Astrocyte (in vitro differentiated cells and primary cell): ENCODE data around the gene CCDC102B. TPM values are rescaled to one million over a fixed set of nuclear protein-coding genes. Genes with fewer than 3 reads are reported as not detected.
"Not testable (repeated sequence)": the region's sequence is repeated elsewhere in the genome, so short reads cannot be mapped to it uniquely, and the experiment has no call there.

Experiments used
- DNase-seq: peaks from one replicate; pipeline ENCODE4 v3.0.0-alpha.2; 2010; ENCODE audit warnings: low read depth
- FAIRE-seq: peaks from 2 replicates; lab custom pipeline; 2011; peaks lifted over from hg19 to GRCh38; lab: Jason Lieb, UNC
- H2AFZ ChIP-seq: 2 replicates; pipeline ENCODE4 v1.6.0; 2012; ENCODE audit warnings: low read depth, low read length, inconsistent platforms
- H3K27ac ChIP-seq: 2 replicates; pipeline ENCODE4 v1.5.1; 2011; ENCODE audit warnings: low read depth, low read length, inconsistent platforms
- H3K27me3 ChIP-seq: 2 replicates; pipeline ENCODE4 v1.6.0; 2011; ENCODE audit warnings: low read length, inconsistent platforms; ENCODE audit not compliant: insufficient read depth
- H3K36me3 ChIP-seq: 2 replicates; pipeline ENCODE4 v1.5.1; 2011; ENCODE audit warnings: low read length, inconsistent platforms; ENCODE audit not compliant: insufficient read depth
- H3K4me1 ChIP-seq: 2 replicates; pipeline ENCODE4 v1.5.1; 2011; ENCODE audit warnings: low read length, inconsistent platforms; ENCODE audit not compliant: insufficient read depth
- H3K4me2 ChIP-seq: 2 replicates; pipeline ENCODE4 v1.6.0; 2012; ENCODE audit warnings: low read length, inconsistent platforms
- H3K4me3 ChIP-seq: 2 replicates; pipeline ENCODE4 v1.5.1; 2011; ENCODE audit warnings: low read depth, mild to moderate bottlenecking, low read length, inconsistent platforms; ENCODE audit not compliant: insufficient read depth
- H3K79me2 ChIP-seq: 2 replicates; pipeline ENCODE4 v1.6.0; 2012; ENCODE audit warnings: mild to moderate bottlenecking, low read length, inconsistent platforms; ENCODE audit not compliant: insufficient read depth
- H3K9ac ChIP-seq: 2 replicates; pipeline ENCODE4 v1.6.0; 2012; ENCODE audit warnings: mild to moderate bottlenecking, low read length, inconsistent platforms
- H3K9me3 ChIP-seq: 2 replicates; pipeline ENCODE4 v1.5.1; 2012; ENCODE audit warnings: low read depth, mild to moderate bottlenecking, low read length, inconsistent platforms; ENCODE audit not compliant: insufficient read depth
- H4K20me1 ChIP-seq: 2 replicates; pipeline ENCODE4 v1.6.0; 2012; ENCODE audit warnings: low read length, inconsistent platforms; ENCODE audit not compliant: insufficient read depth
- H3K27ac Mint-ChIP-seq: one replicate; pipeline ENCODE4 v1.8.0; 2021; ENCODE audit warnings: mild to moderate bottlenecking, mixed read lengths; ENCODE audit not compliant: unreplicated experiment
- H3K27me3 Mint-ChIP-seq: one replicate; pipeline ENCODE4 v1.8.0; 2021; ENCODE audit warnings: low read depth, mixed read lengths; ENCODE audit not compliant: unreplicated experiment
- H3K36me3 Mint-ChIP-seq: one replicate; pipeline ENCODE4 v1.8.0; 2021; ENCODE audit warnings: low read depth, mixed read lengths; ENCODE audit not compliant: unreplicated experiment
- H3K4me1 Mint-ChIP-seq: one replicate; pipeline ENCODE4 v1.8.0; 2021; ENCODE audit warnings: low read depth, mixed read lengths; ENCODE audit not compliant: unreplicated experiment
- H3K4me3 Mint-ChIP-seq: one replicate; pipeline ENCODE4 v1.8.0; 2021; ENCODE audit warnings: mild to moderate bottlenecking, moderate library complexity, mixed read lengths; ENCODE audit not compliant: unreplicated experiment
- H3K9me3 Mint-ChIP-seq: one replicate; pipeline ENCODE4 v1.8.0; 2021; ENCODE audit warnings: mild to moderate bottlenecking, mixed read lengths; ENCODE audit not compliant: unreplicated experiment
- CTCF ChIP-seq: IDR thresholded peaks from 2 replicates; pipeline ENCODE4 v1.5.1; 2011; ENCODE audit warnings: low read depth, mild to moderate bottlenecking, inconsistent platforms, low read length, moderate library complexity; ENCODE audit not compliant: insufficient read depth
- EZH2 ChIP-seq: IDR thresholded peaks from 2 replicates; pipeline ENCODE4 v1.6.1; 2012; ENCODE audit warnings: mild to moderate bottlenecking, low read length, inconsistent platforms; ENCODE audit not compliant: insufficient read depth
- total RNA-seq: library from RNA; stranded (reverse); gene quantifications from 2 replicates; pipeline ENCODE4 v1.2.1, GENCODE V29; 2021

The CCDC102B gene
- total RNA-seq, 1 donor from 2014 or later: 7.9 TPM

- no peaks in the 10 kb centered on the region for H4K20me1 ChIP-seq
- no peak overlapping the region for H3K4me2 ChIP-seq
- no peak for FAIRE-seq
- no peaks in the 10 kb centered on the region for H3K4me1 Mint-ChIP-seq
- H3K27ac ChIP-seq: no peak overlapping the region
- DNase-seq: no peak
- no peaks in the 10 kb centered on the region for H3K27me3 Mint-ChIP-seq
- H3K9ac ChIP-seq: no peak overlapping the region
- TF ChIP-seq EZH2: no peak
- no peak for TF ChIP-seq CTCF
- H3K27ac Mint-ChIP-seq: no peak overlapping the region
- no peak overlapping the region for H3K4me3 Mint-ChIP-seq
- H3K27me3 ChIP-seq: no peaks in the 10 kb centered on the region
- no peaks in the 10 kb centered on the region for H3K36me3 Mint-ChIP-seq
- H3K9me3 Mint-ChIP-seq: no peaks in the 10 kb centered on the region
- H3K36me3 ChIP-seq: no peaks in the 10 kb centered on the region
- H2AFZ ChIP-seq: no peak overlapping the region
- H3K4me3 ChIP-seq: no peak overlapping the region
- H3K9me3 ChIP-seq: no peaks in the 10 kb centered on the region
- H3K79me2 ChIP-seq: no peaks in the 10 kb centered on the region
- H3K4me1 ChIP-seq: no peaks in the 10 kb centered on the region
These were observed 13.8 kb upstream of the CCDC102B start for GRCh38 chr18:68784071-68784470.

DNA sequence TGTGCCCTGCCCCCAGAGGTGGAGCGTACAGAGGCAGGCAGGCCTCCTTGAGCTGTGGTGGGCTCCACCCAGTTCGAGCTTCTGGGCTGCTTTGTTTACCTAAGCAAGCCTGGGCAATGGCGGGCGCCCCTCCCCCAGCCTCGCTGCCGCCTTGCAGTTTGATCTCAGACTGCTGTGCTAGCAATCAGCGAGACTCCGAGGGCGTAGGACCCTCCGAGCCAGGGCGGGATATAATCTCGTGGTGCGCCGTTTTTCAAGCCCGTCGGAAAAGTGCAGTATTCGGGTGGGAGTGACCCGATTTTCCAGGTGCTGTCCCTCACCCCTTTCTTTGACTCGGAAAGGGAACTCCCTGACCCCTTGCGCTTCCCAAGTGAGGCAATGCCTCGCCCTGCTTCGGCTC lies 7.6 kb upstream of the CCDC102B start:
- not testable (repeated sequence) for H3K27ac ChIP-seq, H3K4me2 ChIP-seq, H2AFZ ChIP-seq, H3K36me3 Mint-ChIP-seq, H3K4me1 Mint-ChIP-seq, H3K9me3 ChIP-seq, H4K20me1 ChIP-seq, H3K4me1 ChIP-seq, H3K27me3 ChIP-seq, H3K9ac ChIP-seq, H3K79me2 ChIP-seq, H3K4me3 ChIP-seq, H3K27me3 Mint-ChIP-seq, DNase-seq, FAIRE-seq, H3K9me3 Mint-ChIP-seq, H3K4me3 Mint-ChIP-seq, H3K27ac Mint-ChIP-seq, H3K36me3 ChIP-seq

GRCh38 chr18:68791801-68792200 lies 6.1 kb upstream of the CCDC102B start:
- H3K4me1 Mint-ChIP-seq: peaks cover 3% of the 10 kb centered on the region
- no peaks in the 10 kb centered on the region for H3K36me3 ChIP-seq
- H2AFZ ChIP-seq: no peak overlapping the region
- no peak overlapping the region for H3K4me3 Mint-ChIP-seq
- no peaks in the 10 kb centered on the region for H3K79me2 ChIP-seq
- no peak overlapping the region for H3K4me3 ChIP-seq
- no peaks in the 10 kb centered on the region for H3K27me3 ChIP-seq
- no peaks in the 10 kb centered on the region for H4K20me1 ChIP-seq
- no peak overlapping the region for H3K9ac ChIP-seq
- H3K27ac Mint-ChIP-seq: no peak overlapping the region
- H3K9me3 Mint-ChIP-seq: no peaks in the 10 kb centered on the region
- DNase-seq: no peak
- TF ChIP-seq CTCF (no peak), EZH2 (no peak)
- peaks cover under 1% of the 10 kb centered on the region for H3K4me1 ChIP-seq
- FAIRE-seq: no peak
- H3K27ac ChIP-seq: no peak overlapping the region
- no peaks in the 10 kb centered on the region for H3K36me3 Mint-ChIP-seq
- no peaks in the 10 kb centered on the region for H3K9me3 ChIP-seq
- no peaks in the 10 kb centered on the region for H3K27me3 Mint-ChIP-seq
- H3K4me2 ChIP-seq: no peak overlapping the region
